IMR-90 (cell line): ENCODE results near the gene YIPF3. TPM values are rescaled to one million over a fixed set of nuclear protein-coding genes. Genes with fewer than 3 reads are reported as not detected.

Experiments used
- ATAC-seq: fragments of 200-7000 bp; cut with Tn5 transposase; 2 replicates; pipeline ENCODE4 v1.9.1; 2020; ENCODE audit warnings: low read depth, mild to moderate bottlenecking, moderate library complexity
- BruUV-seq: library from RNA; stranded (reverse); fragments of 400-500 nt; replicated peaks from 2 replicates; lab custom pipeline; 2021; lab: Mats Ljungman, UMichigan
- CTCF ChIA-PET: fragments of 300-600 bp; formaldehyde crosslinking; extraction: SDS; loops from one replicate; lab custom pipeline; 2021; ENCODE audit warnings: antibody characterized with exemption; lab: Yijun Ruan, JAX
- POLR2A ChIA-PET: fragments of 300-600 bp; sonication (Branson Sonifier 250); formaldehyde crosslinking; loops from one replicate; lab custom pipeline; 2022; ENCODE audit warnings: antibody characterized with exemption; ENCODE audit not compliant: unreplicated experiment; lab: Charles Lee
- DNase-seq: peaks from one replicate; pipeline ENCODE4 v3.0.0; 2013
- H2AFZ ChIP-seq: replicated peaks from 2 replicates; pipeline ENCODE3; 2013; ENCODE audit warnings: low read length, mild to moderate bottlenecking; ENCODE audit not compliant: poor library complexity
- H2AK5ac ChIP-seq: 2 replicates; pipeline ENCODE4 v1.6.1; 2013; ENCODE audit warnings: low read depth, low read length, inconsistent platforms
- H2AK9ac ChIP-seq: replicated peaks from 2 replicates; pipeline ENCODE3; 2013; ENCODE audit warnings: mild to moderate bottlenecking, low read depth, low read length, moderate library complexity; ENCODE audit not compliant: poor library complexity
- H2BK120ac ChIP-seq: 2 replicates; pipeline ENCODE4 v1.6.1; 2013; ENCODE audit warnings: low read depth, low read length, inconsistent platforms
- H2BK15ac ChIP-seq: 3 replicates; pipeline ENCODE4 v1.6.1; 2013; ENCODE audit warnings: low read depth, low read length, inconsistent platforms
- H2BK20ac ChIP-seq: 2 replicates; pipeline ENCODE4 v1.6.1; 2013; ENCODE audit warnings: low read depth, mild to moderate bottlenecking, inconsistent platforms, low read length, moderate library complexity
- H2BK5ac ChIP-seq: 2 replicates; pipeline ENCODE4 v1.6.1; 2013; ENCODE audit warnings: mild to moderate bottlenecking, low read depth, low read length, inconsistent platforms; ENCODE audit not compliant: poor library complexity, severe bottlenecking
- H3K14ac ChIP-seq: replicated peaks from 2 replicates; pipeline ENCODE4 v1.6.1; 2013; ENCODE audit warnings: low read depth, low read length, inconsistent platforms
- H3K18ac ChIP-seq: 2 replicates; pipeline ENCODE4 v1.6.1; 2013; ENCODE audit warnings: low read depth, low read length, control low read depth
- H3K23ac ChIP-seq: 2 replicates; pipeline ENCODE4 v1.6.1; 2013; ENCODE audit warnings: low read depth, low read length, inconsistent platforms
- H3K27ac ChIP-seq: 2 replicates; pipeline ENCODE4 v1.5.1; 2013; ENCODE audit warnings: mild to moderate bottlenecking, control low read depth, low read length; ENCODE audit not compliant: insufficient read depth
- H3K27me3 ChIP-seq: 2 replicates; pipeline ENCODE4 v1.6.1; 2013; ENCODE audit warnings: low read length; ENCODE audit not compliant: control insufficient read depth, insufficient read depth
- H3K36me3 ChIP-seq: 2 replicates; pipeline ENCODE4 v1.6.1; 2013; ENCODE audit warnings: low read length, mixed read lengths; ENCODE audit not compliant: control insufficient read depth, insufficient read depth
- H3K4ac ChIP-seq: 2 replicates; pipeline ENCODE4 v1.6.1; 2013; ENCODE audit warnings: low read depth, low read length, inconsistent platforms
- H3K4me1 ChIP-seq: 2 replicates; pipeline ENCODE4 v1.6.1; 2013; ENCODE audit warnings: low read length, mixed read lengths; ENCODE audit not compliant: control insufficient read depth, insufficient read depth
- H3K4me2 ChIP-seq: 2 replicates; pipeline ENCODE4 v1.6.1; 2013; ENCODE audit warnings: low read depth, mild to moderate bottlenecking, control low read depth, low read length, moderate library complexity
- H3K4me3 ChIP-seq: 2 replicates; pipeline ENCODE4 v1.5.1; 2013; ENCODE audit warnings: low read depth, mild to moderate bottlenecking, control low read depth, low read length, moderate library complexity; ENCODE audit not compliant: insufficient read depth
- H3K56ac ChIP-seq: 2 replicates; pipeline ENCODE4 v1.6.1; 2013; ENCODE audit warnings: low read length, inconsistent platforms; ENCODE audit not compliant: insufficient read depth; ENCODE audit errors: extremely low read depth
- H3K79me1 ChIP-seq, 2 experiments: 2 replicates each; pipeline ENCODE4 v1.6.1; 2013; ENCODE audit warnings: low read length in 2 of 2, inconsistent platforms in 1 of 2, low read depth in 1 of 2
- H3K9ac ChIP-seq: 2 replicates; pipeline ENCODE4 v1.6.1; 2013; ENCODE audit warnings: low read depth, low read length, control low read depth
- H3K9me1 ChIP-seq: 2 replicates; pipeline ENCODE4 v1.6.1; 2013; ENCODE audit warnings: low read length, inconsistent platforms; ENCODE audit not compliant: insufficient read depth
- H3K9me3 ChIP-seq: 2 replicates; pipeline ENCODE4 v1.6.1; 2013; ENCODE audit warnings: low read length; ENCODE audit not compliant: control insufficient read depth, insufficient read depth
- H4K20me1 ChIP-seq: 2 replicates; pipeline ENCODE4 v1.6.1; 2013; ENCODE audit warnings: low read length, inconsistent platforms; ENCODE audit not compliant: insufficient read depth
- H4K5ac ChIP-seq: 2 replicates; pipeline ENCODE4 v1.6.1; 2013; ENCODE audit warnings: mild to moderate bottlenecking, low read depth, low read length, control low read depth
- H4K8ac ChIP-seq, 2 experiments: 2 replicates each; pipeline ENCODE4 v1.6.1; 2013; ENCODE audit warnings: low read depth in 2 of 2, low read length in 2 of 2, control low read depth in 1 of 2, inconsistent platforms in 1 of 2
- H4K91ac ChIP-seq: 2 replicates; pipeline ENCODE4 v1.6.1; 2013; ENCODE audit warnings: low read depth, low read length, inconsistent platforms; ENCODE audit not compliant: insufficient read depth
- BHLHE40 ChIP-seq: fragments of 150-350 bp; IDR thresholded peaks from 2 replicates; pipeline ENCODE4 v1.6.1; 2016; ENCODE audit warnings: mild to moderate bottlenecking, low read depth, low read length
- MAZ ChIP-seq: IDR thresholded peaks from 2 replicates; pipeline ENCODE4 v1.6.1; 2012; ENCODE audit warnings: low read depth, mild to moderate bottlenecking, low read length, improper control_type of control experiment, moderate library complexity, borderline replicate concordance
- MXI1 ChIP-seq: IDR thresholded peaks from 2 replicates; pipeline ENCODE4 v1.6.1; 2012; ENCODE audit warnings: low read depth, mild to moderate bottlenecking, low read length, moderate library complexity, borderline replicate concordance
- WGBS, 2 experiments: methylation state at CpG; one replicate each; pipeline versions ENCODE4 v1.1.5 to v1.1.7; 2013; ENCODE audit warnings: missing lambda C conversion rate in 2 of 2; ENCODE audit not compliant: insufficient read length in 1 of 2; ENCODE audit errors: extremely low coverage in 2 of 2; 5-methylcytosine and 5-hydroxymethylcytosine counted together
- dilution Hi-C: fragments of 300-500 bp; cut with HindIII; formaldehyde crosslinking; loops from one replicate; pipeline ENCODE4 v1.14.3; 2018; ENCODE audit warnings: low sequenced_read_pairs; ENCODE audit not compliant: unreplicated experiment
- in situ Hi-C: fragments of 300-500 bp; cut with MboI; formaldehyde crosslinking; loops from 3 replicates; pipeline ENCODE4 v1.14.3; 2019; ENCODE audit warnings: low sequenced_read_pairs, inconsistent platforms, mixed read lengths
- intact Hi-C: fragments of 100-400 bp; cut with micrococcal nuclease; formaldehyde crosslinking; loops from 2 replicates; pipeline ENCODE4 v1.10.0; 2022
- polyA plus RNA-seq, 3 experiments: library from polyadenylated mRNA; depleted of rRNA; stranded (reverse); fragments of >200 nt; gene quantifications; 2 replicates each; pipeline ENCODE4 v1.2.3, GENCODE V29; 2012; ENCODE audit warnings: low replicate concordance in 1 of 3
- total RNA-seq: library from RNA; depleted of rRNA; stranded (reverse); fragments of >200 nt; gene quantifications from 2 replicates; pipeline ENCODE4 v1.2.3, GENCODE V29; 2012
- TF ChIP-seq, protein P1 (sequence below): fragments of 150-350 bp; IDR thresholded peaks from 2 replicates; pipeline ENCODE4 v1.6.1; 2016; ENCODE audit warnings: low read depth, mild to moderate bottlenecking, low read length, moderate library complexity, borderline replicate concordance
- TF ChIP-seq, protein P2 (sequence below): conservative IDR thresholded peaks from 2 replicates; pipeline ENCODE4 v1.5.1; 2012; ENCODE audit warnings: mild to moderate bottlenecking, low read depth, low read length, improper control_type of control experiment

Gene YIPF3
- total and polyA plus RNA-seq, 2 of the 4 experiments (the other 2 are of a cell fraction), result 114 to 193 TPM

DNA sequence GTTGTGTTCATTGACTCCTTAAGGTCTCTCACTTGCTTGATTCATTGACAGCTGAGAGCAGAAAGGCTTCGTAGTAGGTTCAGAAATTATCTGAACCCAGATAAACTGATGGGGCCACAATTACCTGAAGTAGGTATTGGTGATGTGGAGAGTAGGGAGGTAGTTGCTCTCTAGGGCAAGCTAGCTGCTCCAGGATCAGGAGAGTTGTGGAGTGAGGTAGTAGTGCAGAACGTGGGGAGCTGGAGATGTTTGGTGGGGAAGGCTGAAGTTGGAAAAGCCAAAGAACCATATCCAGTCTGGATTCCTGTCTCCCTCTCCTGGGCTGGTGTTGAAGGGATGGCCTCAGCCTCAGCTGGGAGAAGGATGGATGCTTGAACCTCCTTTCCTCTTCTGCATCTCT is 23.5 kb downstream of the YIPF3 start:
- Histone ChIP-seq H2BK5ac (peak overlapping the region; percentile 5), H4K20me1 (peaks cover 31% of the 10 kb centered on the region; the same call in 1 of the 2 replicates), H3K23ac (peak overlapping the region; percentile 62; the same call in 1 of the 2 replicates), H4K91ac (peak overlapping the region; percentile 44), H3K9ac (no peak overlapping the region), H3K27me3 (no peaks in the 10 kb centered on the region), H4K5ac (no peak overlapping the region), H3K4me3 (no peak overlapping the region), H3K36me3 (no peaks in the 10 kb centered on the region; the same call in 1 of the 2 replicates), H2AK9ac (no peak overlapping the region), H3K27ac (no peak overlapping the region), H2BK15ac (0 out of 3 replicates have a peak overlapping the region, but pooled peaks have one; percentile 2), H2BK20ac (peak overlapping the region; percentile 37; the same call in 1 of the 2 replicates), H3K18ac (no peak overlapping the region), H3K4me2 (no peak overlapping the region), H3K4ac (peak overlapping the region; percentile 47; the same call in 1 of the 2 replicates), H3K9me1 (peaks cover 47% of the 10 kb centered on the region), H3K79me1 (peaks cover 32 to 82% of the 10 kb centered on the region in 2 experiments), H3K56ac (no peak overlapping the region), H3K4me1 (peaks cover 46% of the 10 kb centered on the region), H2AK5ac (peak overlapping the region; percentile 92), H3K9me3 (no peaks in the 10 kb centered on the region), H4K8ac (no peak overlapping the region), H3K14ac (peak overlapping the region; percentile 21; the same call in 1 of the 2 replicates), H2BK120ac (no peak overlapping the region; the same call in 1 of the 2 replicates), H2AFZ (no peak overlapping the region)
- ChIA-PET POLR2A (interaction anchor here (1.0 kb wide), 1 partner anchor 15 kb away, joined by 3 read pairs; no protein-coding TSS in a partner anchor), CTCF (no interaction called here)
- in situ Hi-C loops, result loop anchor here (5.0 to 10.0 kb wide), 2 partner anchors 48 to 236 kb away; no protein-coding TSS in a partner anchor
- no peak for DNase-seq
- no TSS peak for BruUV-seq
- no peak for TF ChIP-seq BHLHE40
- TF ChIP-seq, protein P1, sequence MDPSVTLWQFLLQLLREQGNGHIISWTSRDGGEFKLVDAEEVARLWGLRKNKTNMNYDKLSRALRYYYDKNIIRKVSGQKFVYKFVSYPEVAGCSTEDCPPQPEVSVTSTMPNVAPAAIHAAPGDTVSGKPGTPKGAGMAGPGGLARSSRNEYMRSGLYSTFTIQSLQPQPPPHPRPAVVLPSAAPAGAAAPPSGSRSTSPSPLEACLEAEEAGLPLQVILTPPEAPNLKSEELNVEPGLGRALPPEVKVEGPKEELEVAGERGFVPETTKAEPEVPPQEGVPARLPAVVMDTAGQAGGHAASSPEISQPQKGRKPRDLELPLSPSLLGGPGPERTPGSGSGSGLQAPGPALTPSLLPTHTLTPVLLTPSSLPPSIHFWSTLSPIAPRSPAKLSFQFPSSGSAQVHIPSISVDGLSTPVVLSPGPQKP, result no peak
- TF ChIP-seq, protein P2, sequence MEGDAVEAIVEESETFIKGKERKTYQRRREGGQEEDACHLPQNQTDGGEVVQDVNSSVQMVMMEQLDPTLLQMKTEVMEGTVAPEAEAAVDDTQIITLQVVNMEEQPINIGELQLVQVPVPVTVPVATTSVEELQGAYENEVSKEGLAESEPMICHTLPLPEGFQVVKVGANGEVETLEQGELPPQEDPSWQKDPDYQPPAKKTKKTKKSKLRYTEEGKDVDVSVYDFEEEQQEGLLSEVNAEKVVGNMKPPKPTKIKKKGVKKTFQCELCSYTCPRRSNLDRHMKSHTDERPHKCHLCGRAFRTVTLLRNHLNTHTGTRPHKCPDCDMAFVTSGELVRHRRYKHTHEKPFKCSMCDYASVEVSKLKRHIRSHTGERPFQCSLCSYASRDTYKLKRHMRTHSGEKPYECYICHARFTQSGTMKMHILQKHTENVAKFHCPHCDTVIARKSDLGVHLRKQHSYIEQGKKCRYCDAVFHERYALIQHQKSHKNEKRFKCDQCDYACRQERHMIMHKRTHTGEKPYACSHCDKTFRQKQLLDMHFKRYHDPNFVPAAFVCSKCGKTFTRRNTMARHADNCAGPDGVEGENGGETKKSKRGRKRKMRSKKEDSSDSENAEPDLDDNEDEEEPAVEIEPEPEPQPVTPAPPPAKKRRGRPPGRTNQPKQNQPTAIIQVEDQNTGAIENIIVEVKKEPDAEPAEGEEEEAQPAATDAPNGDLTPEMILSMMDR, result no peak
- no peak for TF ChIP-seq MXI1
- no peak for TF ChIP-seq MAZ
- dilution Hi-C loops, result no loop called here
- ATAC-seq, result no peak
- no CpG with 5 or more reads among the region's 2 CpGs for WGBS, 2 experiments
- intact Hi-C loops, result no loop called here
